GM10847 (cell line): ENCODE measurements around the gene HAS3.

Experiments used
- POLR2A ChIP-seq: IDR thresholded peaks from 2 replicates; pipeline ENCODE4 v1.6.1; 2011; ENCODE audit not compliant: insufficient read length; ENCODE audit errors: extremely low read depth

The HAS3 gene

GRCh38 chr16:69150146-69150865 is 44.9 kb downstream of the HAS3 start:
- no peak for TF ChIP-seq POLR2A

DNA sequence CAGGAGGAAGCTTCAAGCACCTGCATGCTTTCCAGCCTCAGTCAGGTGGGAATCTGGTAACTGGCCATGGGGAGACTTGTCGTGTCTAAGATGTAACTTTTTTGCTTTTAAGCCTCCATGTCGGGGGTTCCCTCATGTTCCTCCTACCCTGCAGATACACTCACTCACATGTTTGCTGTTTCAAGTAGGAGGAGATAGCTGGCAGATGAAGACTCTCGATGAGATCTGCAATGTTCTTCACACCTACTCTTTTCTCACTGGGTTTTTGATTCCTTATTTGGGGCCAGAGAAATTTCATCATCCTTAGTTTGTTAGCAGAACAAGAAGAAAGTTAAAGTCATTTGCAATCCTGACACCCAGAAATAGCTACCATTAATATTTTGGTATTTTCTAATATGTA is 51.7 kb downstream of the HAS3 start:
- TF ChIP-seq POLR2A: no peak

DNA sequence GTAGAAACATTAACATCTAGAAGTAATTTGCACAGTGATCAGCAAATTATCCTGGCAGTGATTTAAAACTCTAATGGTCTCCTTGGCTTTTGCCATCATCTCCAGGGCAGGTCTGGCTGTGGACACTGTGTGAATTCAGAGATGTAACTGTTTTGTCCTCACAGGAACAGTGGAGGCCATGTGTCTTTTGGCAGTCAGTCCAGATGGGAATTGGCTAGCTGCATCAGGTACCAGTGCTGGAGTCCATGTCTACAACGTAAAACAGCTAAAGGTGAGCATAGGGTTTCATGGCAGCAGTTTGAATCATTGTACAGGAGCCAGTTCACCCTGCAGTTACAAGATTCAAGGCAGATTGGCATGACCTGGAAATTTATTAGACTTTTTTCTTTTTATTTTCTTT is 54.7 kb downstream of the HAS3 start:
- TF ChIP-seq POLR2A: no peak

DNA sequence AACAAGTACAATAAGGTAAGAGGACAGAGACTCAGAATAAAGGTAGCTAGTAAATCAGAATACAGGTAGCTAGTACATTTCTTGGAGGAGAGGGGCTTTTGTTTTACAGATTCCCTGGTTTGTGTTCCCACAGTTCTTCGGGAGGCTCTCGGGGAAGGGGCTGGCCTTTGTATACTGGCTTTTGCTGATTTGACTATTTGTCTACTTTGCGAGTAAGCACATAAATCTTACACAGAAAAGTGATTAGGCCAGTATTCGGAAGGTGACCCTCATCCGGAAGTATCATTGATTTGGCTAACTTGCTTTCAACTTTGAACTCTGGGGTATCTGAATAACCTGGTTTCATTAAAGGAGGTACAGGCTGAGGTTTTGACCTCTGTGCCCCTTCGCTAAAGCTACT is 60.1 kb downstream of the HAS3 start:
- no peak for TF ChIP-seq POLR2A

DNA sequence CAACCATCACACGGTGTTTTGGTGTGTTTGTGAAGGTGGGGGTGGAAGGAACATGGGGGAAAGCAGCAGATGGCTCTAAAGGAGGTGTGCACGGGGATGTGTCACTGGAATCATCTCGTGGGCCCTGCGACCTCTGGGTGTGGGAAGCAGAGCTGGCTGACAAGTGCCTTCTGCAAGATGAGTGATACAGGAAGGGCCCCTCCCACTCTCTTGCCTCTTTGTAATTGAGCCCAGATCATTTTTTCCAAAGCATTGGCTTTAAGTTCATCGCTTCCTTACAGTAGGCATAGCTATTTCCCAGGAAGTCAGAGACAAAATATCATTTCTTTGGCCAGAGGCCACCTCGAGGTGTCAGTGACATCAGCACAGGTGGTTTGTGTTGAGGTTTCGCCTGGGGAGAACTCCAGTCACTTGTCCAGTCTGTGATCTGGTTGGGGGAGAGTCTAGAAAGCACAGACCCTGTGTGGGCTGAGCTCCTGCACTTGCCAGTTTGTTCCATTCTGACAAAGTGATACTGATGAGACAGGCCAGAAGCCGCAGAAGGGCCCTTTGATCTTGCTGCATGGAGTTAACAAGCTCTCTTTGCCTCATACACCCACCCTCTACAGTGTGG is 60.9 kb downstream of the HAS3 start:
- no peak for TF ChIP-seq POLR2A

DNA sequence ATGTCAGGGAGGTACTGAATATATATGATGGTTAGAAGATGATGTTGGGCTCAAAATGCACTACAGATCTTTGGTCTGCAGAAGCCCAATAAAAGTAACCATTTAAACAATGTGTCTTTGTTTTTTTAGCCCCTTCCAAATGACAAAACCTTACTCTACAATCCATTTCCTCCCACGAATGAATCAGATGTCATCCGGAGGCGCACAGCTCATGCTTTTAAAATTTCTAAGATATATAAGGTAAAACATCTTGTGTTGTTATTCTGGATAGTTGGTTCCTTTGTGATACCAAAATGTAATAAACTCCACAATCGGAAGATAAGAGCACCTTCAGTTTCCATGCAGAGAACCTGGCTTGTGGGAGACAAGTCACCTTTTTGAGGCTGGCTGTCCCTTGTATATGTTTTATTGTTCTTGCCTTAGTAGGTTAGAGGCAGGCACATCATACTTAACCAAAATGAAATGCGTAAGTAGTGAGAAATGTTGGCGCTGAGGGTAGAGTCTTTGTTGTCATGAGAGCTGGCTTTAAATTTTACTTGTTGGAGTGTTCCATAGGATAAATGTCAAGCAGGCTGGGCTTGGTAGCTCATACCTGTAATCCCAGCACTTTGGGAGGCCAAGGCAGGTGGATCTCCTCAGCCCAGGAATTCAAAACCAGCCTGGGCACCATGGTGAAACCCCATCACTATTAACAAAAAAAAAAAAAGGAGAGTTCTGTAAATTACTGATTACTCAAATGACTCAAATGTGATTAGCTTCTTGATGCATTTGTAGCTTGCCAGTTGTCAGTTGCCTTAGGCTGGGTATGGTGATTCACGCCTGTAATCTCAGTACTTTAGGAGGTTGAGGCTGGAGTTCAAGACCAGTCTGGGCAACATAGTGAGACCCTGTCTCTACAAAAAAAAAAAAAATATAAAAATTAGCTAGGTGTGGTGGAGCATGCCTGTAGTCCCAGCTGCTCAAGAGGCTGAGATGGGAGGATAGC is 61.8 kb downstream of the HAS3 start:
- no peak for TF ChIP-seq POLR2A
